NCI-H1105 (cell line): ENCODE data around the gene CTLA4.

Source experiments
- DNase-seq: peaks from one replicate; lab custom pipeline; 2025; lab: John Stamatoyannopoulos, UW

CTLA4 gene

GRCh38 chr2:203867561-203868200 is at the start of gene CTLA4:
TSS of gene CTLA4 (plus strand) at chr2:203867771. CDS start at chr2:203867943, 172 bp downstream.
- no peak for DNase-seq

GRCh38 chr2:203818656-203819055 is 48.9 kb upstream of the CTLA4 start:
- no peak for DNase-seq

GRCh38 chr2:203819434-203820133 is 48.0 kb upstream of the CTLA4 start:
- DNase-seq = no peak

GRCh38 chr2:203820969-203821368 is 46.6 kb upstream of the CTLA4 start:
- DNase-seq = no peak

- DNase-seq = no peak
These were observed 45.3 kb upstream of the CTLA4 start for GRCh38 chr2:203822240-203822639.

- no peak for DNase-seq
These were observed 44.4 kb upstream of the CTLA4 start for GRCh38 chr2:203823173-203823572.

GRCh38 chr2:203824057-203824456 is 43.5 kb upstream of the CTLA4 start:
- DNase-seq = no peak

- no peak for DNase-seq
These were observed 43.0 kb upstream of the CTLA4 start for GRCh38 chr2:203824603-203825002.

GRCh38 chr2:203826704-203827103 is 40.9 kb upstream of the CTLA4 start:
- DNase-seq = no peak

- DNase-seq = no peak
These were observed 37.1 kb upstream of the CTLA4 start for GRCh38 chr2:203830304-203831055.

GRCh38 chr2:203835420-203835819 is 32.2 kb upstream of the CTLA4 start:
- no peak for DNase-seq

- no peak for DNase-seq
These were observed 31.4 kb upstream of the CTLA4 start for GRCh38 chr2:203835892-203836800.

- DNase-seq = no peak
These were observed 26.8 kb upstream of the CTLA4 start for GRCh38 chr2:203840655-203841205.

GRCh38 chr2:203841654-203842053 is 25.9 kb upstream of the CTLA4 start:
- DNase-seq = no peak

- DNase-seq = no peak
These were observed 25.2 kb upstream of the CTLA4 start for GRCh38 chr2:203842373-203842772.

GRCh38 chr2:203846490-203847105 is 21.0 kb upstream of the CTLA4 start:
- DNase-seq = no peak

GRCh38 chr2:203849010-203849409 is 18.6 kb upstream of the CTLA4 start:
- no peak for DNase-seq

- DNase-seq = no peak
These were observed 14.8 kb upstream of the CTLA4 start for GRCh38 chr2:203852760-203853159.

GRCh38 chr2:203853271-203853670 is 14.3 kb upstream of the CTLA4 start:
- DNase-seq = no peak

GRCh38 chr2:203853722-203854121 is 13.8 kb upstream of the CTLA4 start:
- no peak for DNase-seq

- DNase-seq = no peak
These were observed 12.3 kb upstream of the CTLA4 start for GRCh38 chr2:203855274-203855673.
